Endodermal cell (in vitro differentiated cells): Measurements from ENCODE around the gene VILL. TPM values are rescaled to one million over a fixed set of nuclear protein-coding genes. Genes with fewer than 3 reads are reported as not detected.

Experiments
- DNase-seq: peaks from one replicate; pipeline ENCODE4 v3.0.0-alpha.2; 2017
- H3K27ac ChIP-seq: 2 replicates; pipeline ENCODE4 v1.5.1; 2013; ENCODE audit warnings: mild to moderate bottlenecking, low read depth, low read length, moderate library complexity
- H3K27me3 ChIP-seq: 2 replicates; pipeline ENCODE4 v1.6.1; 2013; ENCODE audit warnings: mild to moderate bottlenecking, low read length, moderate library complexity; ENCODE audit not compliant: insufficient read depth, control insufficient read depth, poor library complexity, severe bottlenecking
- H3K36me3 ChIP-seq: 2 replicates; pipeline ENCODE4 v1.7.0; 2013; ENCODE audit warnings: mild to moderate bottlenecking, low read length, moderate library complexity; ENCODE audit not compliant: control insufficient read depth, insufficient read depth
- H3K4me1 ChIP-seq: one replicate; pipeline ENCODE4 v1.7.0; 2013; ENCODE audit warnings: low read length; ENCODE audit not compliant: control insufficient read depth, insufficient read depth
- H3K4me3 ChIP-seq: 2 replicates; pipeline ENCODE4 v1.5.1; 2013; ENCODE audit warnings: mild to moderate bottlenecking, low read length, moderate library complexity
- H3K9ac ChIP-seq: 2 replicates; pipeline ENCODE4 v1.6.1; 2013; ENCODE audit warnings: mild to moderate bottlenecking, low read length, moderate library complexity; ENCODE audit not compliant: poor library complexity, severe bottlenecking; ENCODE audit errors: extremely low read depth
- H3K9me3 ChIP-seq: 2 replicates; pipeline ENCODE4 v1.6.1; 2013; ENCODE audit warnings: mild to moderate bottlenecking, low read length, moderate library complexity; ENCODE audit not compliant: control insufficient read depth
- H3K27ac Mint-ChIP-seq: 2 replicates; pipeline ENCODE4 v1.8.0; 2020; ENCODE audit warnings: mixed read lengths
- H3K27me3 Mint-ChIP-seq: 2 replicates; pipeline ENCODE4 v1.8.0; 2021; ENCODE audit warnings: mild to moderate bottlenecking, mixed read lengths; ENCODE audit not compliant: insufficient read depth
- H3K36me3 Mint-ChIP-seq: 2 replicates; pipeline ENCODE4 v1.8.0; 2020; ENCODE audit warnings: low read depth, mixed read lengths
- H3K4me1 Mint-ChIP-seq: 2 replicates; pipeline ENCODE4 v1.8.0; 2020; ENCODE audit warnings: mixed read lengths
- H3K4me3 Mint-ChIP-seq: 2 replicates; pipeline ENCODE4 v1.8.0; 2020; ENCODE audit warnings: mild to moderate bottlenecking, moderate library complexity, mixed read lengths
- H3K9me3 Mint-ChIP-seq: 2 replicates; pipeline ENCODE4 v1.8.0; 2020; ENCODE audit warnings: mild to moderate bottlenecking, mixed read lengths
- WGBS, 2 experiments: methylation state at CpG; one replicate each; pipeline versions ENCODE4 v1.1.5 to v1.1.7; 2013; ENCODE audit warnings: missing lambda C conversion rate in 2 of 2, mixed read lengths in 1 of 2; ENCODE audit not compliant: insufficient coverage in 1 of 2, insufficient read length in 1 of 2; 5-methylcytosine and 5-hydroxymethylcytosine counted together
- total RNA-seq, 2 donors: library from RNA; stranded (reverse); fragmentation: NEBNext Ultra II Directional in 1 of 2; extraction: Animal tissue kit (Norgen Biotek cat#: 25700) in 1 of 2; gene quantifications; 2 replicates in 1 of 2; 3 replicates in 1 of 2; pipeline ENCODE4 v1.2.1, GENCODE V29; 2021
- TF ChIP-seq, protein P1 (sequence below): fragments of 200-600 bp; sonication (generic); conservative IDR thresholded peaks from 2 replicates; pipeline ENCODE4 v1.5.0; 2021; ENCODE audit warnings: antibody characterized with exemption, mild to moderate bottlenecking

Gene VILL
- total RNA-seq, 2 donors from 2014 or later, result 16.0 to 21.3 TPM

DNA sequence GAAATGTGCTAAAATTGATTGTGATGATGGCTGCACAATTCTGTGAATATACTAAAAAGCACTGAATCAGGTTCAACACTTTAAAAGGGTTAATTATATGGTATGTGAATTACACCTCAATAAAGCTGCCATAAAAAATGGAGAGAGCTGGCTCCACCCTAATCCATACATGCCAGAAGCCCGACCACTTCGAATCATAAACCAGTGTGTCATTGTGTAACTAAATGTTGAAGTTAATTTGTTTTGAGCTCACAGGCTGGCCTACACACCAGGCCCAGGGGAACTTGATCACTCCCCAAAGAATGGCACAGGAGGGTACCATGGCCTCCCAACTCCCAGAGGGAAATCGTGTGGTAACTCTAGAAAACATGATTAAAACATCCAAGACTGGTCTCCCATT is 24.9 kb downstream of the VILL start:
- Mint-ChIP-seq H3K27ac (no peak overlapping the region), H3K4me3 (no peak overlapping the region), H3K27me3 (no peaks in the 10 kb centered on the region), H3K9me3 (no peaks in the 10 kb centered on the region), H3K4me1 (peaks cover 9% of the 10 kb centered on the region), H3K36me3 (peaks cover 61% of the 10 kb centered on the region)
- 93 to 100% methylated on average over 1 to 3 of the region's 3 CpGs for WGBS, 2 experiments
- no peaks in the 10 kb centered on the region for H3K27me3 ChIP-seq
- no peak overlapping the region for H3K27ac ChIP-seq
- TF ChIP-seq, protein P1, sequence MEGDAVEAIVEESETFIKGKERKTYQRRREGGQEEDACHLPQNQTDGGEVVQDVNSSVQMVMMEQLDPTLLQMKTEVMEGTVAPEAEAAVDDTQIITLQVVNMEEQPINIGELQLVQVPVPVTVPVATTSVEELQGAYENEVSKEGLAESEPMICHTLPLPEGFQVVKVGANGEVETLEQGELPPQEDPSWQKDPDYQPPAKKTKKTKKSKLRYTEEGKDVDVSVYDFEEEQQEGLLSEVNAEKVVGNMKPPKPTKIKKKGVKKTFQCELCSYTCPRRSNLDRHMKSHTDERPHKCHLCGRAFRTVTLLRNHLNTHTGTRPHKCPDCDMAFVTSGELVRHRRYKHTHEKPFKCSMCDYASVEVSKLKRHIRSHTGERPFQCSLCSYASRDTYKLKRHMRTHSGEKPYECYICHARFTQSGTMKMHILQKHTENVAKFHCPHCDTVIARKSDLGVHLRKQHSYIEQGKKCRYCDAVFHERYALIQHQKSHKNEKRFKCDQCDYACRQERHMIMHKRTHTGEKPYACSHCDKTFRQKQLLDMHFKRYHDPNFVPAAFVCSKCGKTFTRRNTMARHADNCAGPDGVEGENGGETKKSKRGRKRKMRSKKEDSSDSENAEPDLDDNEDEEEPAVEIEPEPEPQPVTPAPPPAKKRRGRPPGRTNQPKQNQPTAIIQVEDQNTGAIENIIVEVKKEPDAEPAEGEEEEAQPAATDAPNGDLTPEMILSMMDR, result no peak
- peaks cover 4% of the 10 kb centered on the region for H3K9me3 ChIP-seq
- no peak for DNase-seq
- H3K36me3 ChIP-seq, result peaks cover 49% of the 10 kb centered on the region
- no peak overlapping the region for H3K4me3 ChIP-seq
- H3K9ac ChIP-seq, result no peak overlapping the region
- no peaks in the 10 kb centered on the region for H3K4me1 ChIP-seq

DNA sequence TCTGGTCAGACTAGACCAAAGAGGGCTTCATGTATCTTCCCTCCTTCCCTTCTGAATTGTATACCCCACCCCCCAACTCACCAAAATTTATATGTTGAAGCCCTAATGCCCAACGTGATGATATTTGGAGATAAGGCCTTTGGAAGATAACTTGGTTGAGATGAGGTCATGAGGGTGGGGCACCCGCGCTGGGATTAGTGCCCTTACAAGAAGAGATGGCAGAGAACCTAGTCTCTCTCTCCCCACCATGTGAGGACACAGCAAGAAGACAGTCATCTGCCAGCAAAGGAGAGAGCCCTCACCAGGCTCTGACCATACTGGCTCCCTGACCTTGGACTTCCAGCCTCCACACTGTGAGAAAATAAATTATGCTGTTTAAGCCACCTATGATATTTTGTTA is 25.4 kb downstream of the VILL start:
- Histone ChIP-seq H3K4me3 (no peak overlapping the region), H3K36me3 (peaks cover 50% of the 10 kb centered on the region), H3K9me3 (peaks cover 4% of the 10 kb centered on the region), H3K9ac (no peak overlapping the region), H3K27ac (no peak overlapping the region), H3K27me3 (no peaks in the 10 kb centered on the region), H3K4me1 (no peaks in the 10 kb centered on the region)
- no peaks in the 10 kb centered on the region for H3K9me3 Mint-ChIP-seq
- H3K36me3 Mint-ChIP-seq, result peaks cover 58% of the 10 kb centered on the region
- H3K27ac Mint-ChIP-seq, result no peak overlapping the region
- no peak overlapping the region for H3K4me3 Mint-ChIP-seq
- TF ChIP-seq, protein P1, result no peak
- peaks cover 9% of the 10 kb centered on the region for H3K4me1 Mint-ChIP-seq
- H3K27me3 Mint-ChIP-seq, result no peaks in the 10 kb centered on the region
- no peak for DNase-seq
- WGBS, 2 experiments, result 91% methylated on average over 3 of the region's 3 CpGs; no CpG with 5 or more reads in 1 of the 2 experiments

DNA sequence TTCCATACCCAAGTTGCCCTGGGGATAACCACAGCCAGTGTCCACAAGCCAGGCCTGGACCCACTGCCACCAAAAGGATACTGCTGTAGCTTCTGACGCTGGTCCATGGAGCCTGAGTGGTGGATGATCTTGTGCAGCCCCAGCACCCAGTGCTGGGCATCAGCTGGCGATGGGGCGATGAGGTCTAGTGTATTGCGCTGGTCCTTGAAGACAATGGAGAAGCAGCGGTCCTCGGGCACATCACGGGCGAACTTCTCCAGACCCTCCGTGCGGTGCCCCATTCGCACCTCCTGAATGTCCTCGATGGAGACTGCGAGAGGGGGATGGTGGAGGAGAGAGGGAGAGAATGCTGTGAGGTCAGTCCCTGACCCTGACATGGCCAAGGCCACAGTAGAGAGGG is 25.8 kb downstream of the VILL start:
- H3K9me3 ChIP-seq, result peaks cover 4% of the 10 kb centered on the region
- H3K36me3 ChIP-seq, result peaks cover 46% of the 10 kb centered on the region
- H3K4me1 Mint-ChIP-seq, result peaks cover 6% of the 10 kb centered on the region
- no peaks in the 10 kb centered on the region for H3K27me3 ChIP-seq
- H3K27ac ChIP-seq, result no peak overlapping the region
- H3K27me3 Mint-ChIP-seq, result no peaks in the 10 kb centered on the region
- no peak overlapping the region for H3K9ac ChIP-seq
- no peak for DNase-seq
- H3K4me3 ChIP-seq, result no peak overlapping the region
- H3K4me1 ChIP-seq, result no peaks in the 10 kb centered on the region
- H3K36me3 Mint-ChIP-seq, result peaks cover 53% of the 10 kb centered on the region
- WGBS, 2 experiments, result 95 to 97% methylated on average over 11 to 13 of the region's 13 CpGs
- no peaks in the 10 kb centered on the region for H3K9me3 Mint-ChIP-seq
- H3K4me3 Mint-ChIP-seq, result no peak overlapping the region
- no peak overlapping the region for H3K27ac Mint-ChIP-seq
- TF ChIP-seq, protein P1, result no peak
